LHCN-M2 (cell line): ENCODE data around the gene ASB14. TPM values are rescaled to one million over a fixed set of nuclear protein-coding genes. Genes with fewer than 3 reads are reported as not detected.

ENCODE experiments used
- DNase-seq: peaks from one replicate; pipeline ENCODE4 v3.0.0-alpha.2; 2012; ENCODE audit warnings: low read depth
- total RNA-seq: library from RNA; depleted of rRNA; stranded (reverse); fragments of >200 nt; gene quantifications from 2 replicates; pipeline ENCODE4 v1.2.3, GENCODE V29; 2014; rRNA removed

The ASB14 gene
- total RNA-seq, 1 experiment from 2014 or later, result not detected

DNA sequence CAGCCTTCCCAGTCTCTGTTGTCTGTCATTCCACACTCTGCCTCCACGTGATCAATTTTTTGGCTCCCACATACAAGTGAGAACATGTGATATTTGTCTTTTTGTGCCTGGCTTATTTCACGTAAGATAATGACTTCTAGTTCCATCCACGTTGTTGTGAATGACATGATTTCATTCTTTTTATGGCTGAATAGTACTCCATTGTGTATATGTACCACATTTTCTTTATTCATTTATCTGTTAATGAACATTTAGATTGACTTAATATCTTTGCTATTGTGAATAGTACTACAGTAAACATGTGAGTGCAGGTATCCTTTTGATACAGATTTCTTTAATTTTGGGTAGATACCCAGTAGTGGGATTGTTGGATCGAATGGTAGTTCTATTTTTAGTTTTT lies 31.4 kb downstream of the ASB14 start:
- DNase-seq, result no peak

GRCh38 chr3:57257678-57258077 lies 34.8 kb downstream of the ASB14 start:
- DNase-seq, result no peak

DNA sequence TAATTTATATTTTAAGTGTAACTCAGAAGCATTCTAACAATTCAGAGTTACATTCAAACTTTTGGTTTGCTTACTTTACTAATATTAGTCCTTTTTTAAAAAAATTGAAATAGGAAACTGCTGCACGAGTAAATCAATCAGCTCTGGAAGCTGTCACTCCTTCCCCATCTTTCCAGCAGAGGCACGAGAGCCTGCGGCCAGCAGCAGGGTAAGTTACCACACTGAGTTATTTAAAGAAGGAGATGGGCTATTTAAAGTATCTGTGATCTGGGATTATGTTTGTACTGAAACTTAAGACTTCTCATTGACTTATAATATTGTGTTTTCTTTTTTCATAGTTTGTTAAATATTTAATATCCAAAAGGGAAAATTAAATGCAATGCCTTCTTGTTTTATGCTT lies 35.6 kb downstream of the ASB14 start:
- no peak for DNase-seq

DNA sequence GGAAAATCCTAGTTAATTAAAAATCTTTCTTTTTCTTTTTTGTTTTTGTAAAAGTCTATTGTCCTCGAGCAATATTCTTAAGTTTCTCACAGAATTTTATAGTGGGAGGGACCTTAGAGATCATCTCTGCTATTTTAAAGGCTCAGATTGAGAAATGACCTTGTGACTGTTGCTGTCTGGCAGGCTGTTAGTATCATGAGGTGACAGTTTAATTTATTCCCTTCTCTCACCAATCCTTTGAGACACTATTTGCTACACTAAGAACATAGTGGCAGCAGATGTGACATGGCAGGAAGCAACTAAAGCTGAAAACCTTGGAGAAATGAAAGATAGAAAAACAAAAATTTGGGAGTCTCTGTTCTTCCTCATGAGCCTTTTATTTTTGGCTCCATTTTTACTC lies 40.1 kb downstream of the ASB14 start:
- DNase-seq, result no peak

GRCh38 chr3:57244946-57245345 lies 47.5 kb downstream of the ASB14 start:
- no peak for DNase-seq

GRCh38 chr3:57234613-57235575 lies 57.6 kb downstream of the ASB14 start:
- DNase-seq, result no peak

DNA sequence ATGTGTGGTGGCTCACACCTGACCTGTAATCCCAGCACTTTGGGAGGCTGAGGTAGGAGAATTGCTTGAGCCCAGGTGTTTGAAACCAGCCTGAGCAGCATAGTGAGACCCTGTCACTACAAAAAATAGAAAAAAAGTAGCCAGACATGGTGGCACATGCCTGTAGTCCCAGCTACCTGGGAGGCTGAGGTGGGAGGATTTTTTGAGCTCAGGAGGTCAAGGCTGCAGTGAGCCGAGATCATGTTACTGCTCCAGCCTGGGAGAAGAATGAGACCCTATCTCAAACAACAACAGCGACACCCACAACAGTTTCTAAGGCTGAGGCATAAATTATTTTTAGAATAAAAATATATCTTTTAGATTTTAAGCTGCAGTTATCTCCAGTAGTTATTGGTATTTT lies 58.7 kb downstream of the ASB14 start:
- DNase-seq, result no peak

DNA sequence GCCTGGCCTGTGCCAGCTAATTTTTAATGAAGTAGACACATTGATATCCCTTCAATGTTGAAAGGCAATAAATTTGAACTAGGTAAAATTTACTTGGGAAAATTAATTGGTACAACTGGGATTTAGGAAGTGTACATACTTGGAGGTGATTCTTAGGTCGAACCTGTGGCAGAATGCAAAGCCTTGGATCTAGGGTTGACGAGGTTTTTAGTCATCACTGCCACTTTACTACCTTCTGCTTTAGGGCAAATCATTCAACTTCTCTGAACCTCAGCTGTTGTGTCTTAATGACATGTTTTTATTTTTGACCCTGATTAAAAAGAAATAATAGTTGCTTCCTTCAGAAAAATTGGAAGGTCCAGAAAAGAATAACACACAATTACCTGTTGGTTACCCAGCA lies 62.5 kb downstream of the ASB14 start:
- DNase-seq, result no peak

- peak; percentile 45 for DNase-seq
These were observed 64.3 kb downstream of the ASB14 start for GRCh38 chr3:57227930-57228751.

- DNase-seq, result peak; percentile 86
These were observed 65.1 kb downstream of the ASB14 start, which contains the start of gene APPL1 for GRCh38 chr3:57227204-57227929. TSS of gene APPL1 (plus strand) at chr3:57227729. CDS start at chr3:57227884, 155 bp downstream.

DNA sequence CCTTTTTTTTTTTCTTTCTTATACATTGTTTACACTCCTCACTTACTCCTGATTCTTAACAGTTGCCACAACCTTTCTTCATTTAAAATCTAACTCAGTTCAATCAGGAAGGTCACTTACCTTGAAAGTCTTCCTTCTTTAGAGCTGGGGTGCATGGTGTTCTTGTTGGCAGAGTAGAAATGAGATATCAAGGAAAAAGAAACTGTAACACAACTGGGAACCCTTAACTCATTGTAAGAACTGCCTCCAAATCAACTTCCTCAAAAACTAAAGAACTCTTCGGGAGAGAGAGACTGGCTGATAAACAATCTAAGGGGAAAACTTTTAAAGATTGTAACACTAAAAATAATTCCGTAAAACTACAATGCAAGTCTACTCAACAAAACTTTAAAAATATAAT lies 66.3 kb downstream of the ASB14 start:
- no peak for DNase-seq

DNA sequence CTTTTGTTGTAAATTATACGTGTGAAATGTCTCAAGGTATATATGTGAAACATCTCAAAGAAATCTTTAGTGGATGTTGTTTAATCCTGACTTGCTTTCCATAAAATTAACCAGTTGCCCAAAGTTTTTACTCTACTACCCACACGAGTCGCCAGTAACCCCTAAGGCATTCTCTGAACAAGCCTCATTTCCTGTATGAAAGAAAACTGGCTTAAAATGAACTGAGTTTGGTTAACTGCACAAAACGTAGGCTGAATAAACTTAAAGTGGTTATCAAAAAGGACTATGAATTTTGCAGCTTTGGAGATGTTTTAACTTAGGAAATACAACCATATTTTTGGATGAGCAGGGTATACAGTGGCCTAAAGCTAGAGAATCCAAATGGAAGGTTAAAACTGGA lies 67.6 kb downstream of the ASB14 start:
- no peak for DNase-seq

GRCh38 chr3:57221883-57222282 lies 70.6 kb downstream of the ASB14 start:
- peak; percentile 26 for DNase-seq

Other genes starting within 250 kb of the ASB14 start
- 0.11 and 0.32 TPM in 2 replicates for gene SPATA12, start 232.0 kb downstream of the ASB14 start, total RNA-seq
- 0.51 and 0.92 TPM in 2 replicates for gene IL17RD, start 127.3 kb downstream of the ASB14 start, total RNA-seq
- 0.17 TPM in 1 of 2 replicates, not detected in the other for gene HESX1, start 92.7 kb downstream of the ASB14 start, total RNA-seq
- 27.5 and 34.2 TPM in 2 replicates for gene APPL1, start 65.0 kb downstream of the ASB14 start, total RNA-seq